Measurements from ENCODE around the gene SMYD3.

DNA sequence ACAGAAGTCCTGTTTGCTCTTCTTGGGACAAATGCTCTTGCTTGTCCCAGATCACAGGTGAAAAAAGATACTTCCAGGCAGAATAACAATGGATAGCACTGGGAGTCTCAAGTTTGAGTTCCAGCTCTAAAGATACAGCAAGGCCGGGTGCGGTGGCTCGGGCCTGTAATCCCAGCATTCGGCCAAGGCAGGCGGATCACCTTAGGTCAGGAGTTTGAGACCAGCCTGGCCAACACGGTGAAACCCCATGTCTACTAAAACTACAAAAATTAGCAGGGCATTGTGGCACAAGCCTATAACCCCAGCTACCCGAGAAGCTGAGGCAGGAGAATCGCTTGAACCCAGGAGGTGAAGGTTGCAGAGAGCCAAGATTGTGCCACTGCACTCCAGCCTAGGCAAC lies 337.6 kb downstream of the SMYD3 start:
- TF ChIP-seq, protein P1, sequence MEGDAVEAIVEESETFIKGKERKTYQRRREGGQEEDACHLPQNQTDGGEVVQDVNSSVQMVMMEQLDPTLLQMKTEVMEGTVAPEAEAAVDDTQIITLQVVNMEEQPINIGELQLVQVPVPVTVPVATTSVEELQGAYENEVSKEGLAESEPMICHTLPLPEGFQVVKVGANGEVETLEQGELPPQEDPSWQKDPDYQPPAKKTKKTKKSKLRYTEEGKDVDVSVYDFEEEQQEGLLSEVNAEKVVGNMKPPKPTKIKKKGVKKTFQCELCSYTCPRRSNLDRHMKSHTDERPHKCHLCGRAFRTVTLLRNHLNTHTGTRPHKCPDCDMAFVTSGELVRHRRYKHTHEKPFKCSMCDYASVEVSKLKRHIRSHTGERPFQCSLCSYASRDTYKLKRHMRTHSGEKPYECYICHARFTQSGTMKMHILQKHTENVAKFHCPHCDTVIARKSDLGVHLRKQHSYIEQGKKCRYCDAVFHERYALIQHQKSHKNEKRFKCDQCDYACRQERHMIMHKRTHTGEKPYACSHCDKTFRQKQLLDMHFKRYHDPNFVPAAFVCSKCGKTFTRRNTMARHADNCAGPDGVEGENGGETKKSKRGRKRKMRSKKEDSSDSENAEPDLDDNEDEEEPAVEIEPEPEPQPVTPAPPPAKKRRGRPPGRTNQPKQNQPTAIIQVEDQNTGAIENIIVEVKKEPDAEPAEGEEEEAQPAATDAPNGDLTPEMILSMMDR (IDR thresholded peaks at IDR 0.05; ENCODE audit: insufficient read depth, low read length, poor library complexity, severe bottlenecking): no peak
- no peak for TF ChIP-seq EZH2phosphoT487 (conservative IDR thresholded peaks at IDR 0.05; ENCODE audit: low read length)
